ENCODE results near the gene DIPK1B. TPM values are rescaled to one million over a fixed set of nuclear protein-coding genes. Genes with fewer than 3 reads are reported as not detected.

Gene DIPK1B
- total and polyA plus RNA-seq, 2 experiments from 2014 or later, result 18.7 to 60.0 TPM

GRCh38 chr9:136686534-136686793 is 25.9 kb upstream of the DIPK1B start (continued):
- TF ChIP-seq ETS1 (IDR thresholded peaks at IDR 0.05) (no peak), ZNF331 (CRISPR knock-in tag; IDR thresholded peaks at IDR 0.05; ENCODE audit: low read depth) (no peak), CREB1 (CRISPR knock-in tag; IDR thresholded peaks at IDR 0.05; ENCODE audit: low read depth) (no peak), NANOG (IDR thresholded peaks at IDR 0.05; ENCODE audit: borderline replicate concordance) (no peak), POLR2AphosphoS5 (IDR thresholded peaks at IDR 0.05; ENCODE audit: low read depth) (no peak)
- TF ChIP-seq, protein P1, sequence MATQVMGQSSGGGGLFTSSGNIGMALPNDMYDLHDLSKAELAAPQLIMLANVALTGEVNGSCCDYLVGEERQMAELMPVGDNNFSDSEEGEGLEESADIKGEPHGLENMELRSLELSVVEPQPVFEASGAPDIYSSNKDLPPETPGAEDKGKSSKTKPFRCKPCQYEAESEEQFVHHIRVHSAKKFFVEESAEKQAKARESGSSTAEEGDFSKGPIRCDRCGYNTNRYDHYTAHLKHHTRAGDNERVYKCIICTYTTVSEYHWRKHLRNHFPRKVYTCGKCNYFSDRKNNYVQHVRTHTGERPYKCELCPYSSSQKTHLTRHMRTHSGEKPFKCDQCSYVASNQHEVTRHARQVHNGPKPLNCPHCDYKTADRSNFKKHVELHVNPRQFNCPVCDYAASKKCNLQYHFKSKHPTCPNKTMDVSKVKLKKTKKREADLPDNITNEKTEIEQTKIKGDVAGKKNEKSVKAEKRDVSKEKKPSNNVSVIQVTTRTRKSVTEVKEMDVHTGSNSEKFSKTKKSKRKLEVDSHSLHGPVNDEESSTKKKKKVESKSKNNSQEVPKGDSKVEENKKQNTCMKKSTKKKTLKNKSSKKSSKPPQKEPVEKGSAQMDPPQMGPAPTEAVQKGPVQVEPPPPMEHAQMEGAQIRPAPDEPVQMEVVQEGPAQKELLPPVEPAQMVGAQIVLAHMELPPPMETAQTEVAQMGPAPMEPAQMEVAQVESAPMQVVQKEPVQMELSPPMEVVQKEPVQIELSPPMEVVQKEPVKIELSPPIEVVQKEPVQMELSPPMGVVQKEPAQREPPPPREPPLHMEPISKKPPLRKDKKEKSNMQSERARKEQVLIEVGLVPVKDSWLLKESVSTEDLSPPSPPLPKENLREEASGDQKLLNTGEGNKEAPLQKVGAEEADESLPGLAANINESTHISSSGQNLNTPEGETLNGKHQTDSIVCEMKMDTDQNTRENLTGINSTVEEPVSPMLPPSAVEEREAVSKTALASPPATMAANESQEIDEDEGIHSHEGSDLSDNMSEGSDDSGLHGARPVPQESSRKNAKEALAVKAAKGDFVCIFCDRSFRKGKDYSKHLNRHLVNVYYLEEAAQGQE (IDR thresholded peaks at IDR 0.05; ENCODE audit: unreplicated experiment), result no peak
- TF ChIP-seq, protein P2, sequence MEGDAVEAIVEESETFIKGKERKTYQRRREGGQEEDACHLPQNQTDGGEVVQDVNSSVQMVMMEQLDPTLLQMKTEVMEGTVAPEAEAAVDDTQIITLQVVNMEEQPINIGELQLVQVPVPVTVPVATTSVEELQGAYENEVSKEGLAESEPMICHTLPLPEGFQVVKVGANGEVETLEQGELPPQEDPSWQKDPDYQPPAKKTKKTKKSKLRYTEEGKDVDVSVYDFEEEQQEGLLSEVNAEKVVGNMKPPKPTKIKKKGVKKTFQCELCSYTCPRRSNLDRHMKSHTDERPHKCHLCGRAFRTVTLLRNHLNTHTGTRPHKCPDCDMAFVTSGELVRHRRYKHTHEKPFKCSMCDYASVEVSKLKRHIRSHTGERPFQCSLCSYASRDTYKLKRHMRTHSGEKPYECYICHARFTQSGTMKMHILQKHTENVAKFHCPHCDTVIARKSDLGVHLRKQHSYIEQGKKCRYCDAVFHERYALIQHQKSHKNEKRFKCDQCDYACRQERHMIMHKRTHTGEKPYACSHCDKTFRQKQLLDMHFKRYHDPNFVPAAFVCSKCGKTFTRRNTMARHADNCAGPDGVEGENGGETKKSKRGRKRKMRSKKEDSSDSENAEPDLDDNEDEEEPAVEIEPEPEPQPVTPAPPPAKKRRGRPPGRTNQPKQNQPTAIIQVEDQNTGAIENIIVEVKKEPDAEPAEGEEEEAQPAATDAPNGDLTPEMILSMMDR (conservative IDR thresholded peaks at IDR 0.05; ENCODE audit: low read depth in 2 of 2), result no peak

DNA sequence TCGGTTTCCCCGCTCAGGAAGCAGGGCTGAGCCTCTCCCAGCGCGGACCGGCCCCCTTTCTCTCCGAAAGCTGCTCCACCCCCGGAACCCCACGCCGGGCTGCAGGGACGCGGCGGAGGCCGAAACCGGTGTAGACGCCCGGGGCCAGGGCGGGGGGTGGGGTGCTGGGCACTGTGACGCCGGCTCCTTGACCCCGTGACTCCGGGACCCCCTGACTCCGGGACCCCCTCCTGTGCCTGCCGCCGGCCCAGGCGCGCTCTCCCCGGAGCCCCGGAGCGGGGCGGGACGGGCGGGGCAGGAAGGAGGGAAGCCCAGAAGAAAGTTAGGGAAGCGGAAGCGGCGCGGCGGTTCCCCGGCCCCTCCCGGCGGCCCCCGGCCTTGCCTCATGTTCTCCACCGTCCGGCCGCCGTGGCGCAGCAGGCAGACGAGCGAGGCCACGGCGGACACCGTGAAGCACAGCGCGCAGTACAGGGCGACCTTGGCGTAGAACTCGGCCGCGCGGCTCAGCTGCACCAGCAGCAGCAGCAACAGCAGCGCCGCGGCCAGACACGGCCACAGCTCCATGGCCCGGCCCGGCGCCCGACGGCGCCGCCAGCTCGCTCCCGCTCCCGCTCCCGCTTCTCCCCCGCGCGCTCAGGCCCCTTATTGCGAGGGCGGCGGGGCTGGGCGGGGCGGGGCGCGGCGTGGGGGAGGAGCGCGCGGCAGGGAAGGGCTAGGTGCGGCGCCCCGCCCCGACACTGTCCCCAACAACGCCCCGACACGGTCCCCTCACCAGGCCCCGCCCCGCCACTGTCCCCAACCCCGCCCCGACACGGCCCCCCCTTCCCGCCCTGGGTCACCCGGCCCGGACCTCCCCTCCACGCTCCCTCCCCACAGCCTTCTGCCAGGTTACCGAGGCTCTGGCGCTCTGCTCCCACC is 25.3 kb upstream of the DIPK1B start, which contains the start of gene AGPAT2:
Gene AGPAT2, minus strand, starts transcription at position 664 of the 918 bp plus-strand sequence. Its CDS starts 100 bp downstream, at position 564.
- peak within 1 kb of the TSS; percentile 94 for H3K4me2 ChIP-seq
- ATAC-seq, result peak; percentile 30
- peak within 1 kb of the TSS; percentile 80 for H3K4me3 Mint-ChIP-seq
- H3F3A ChIP-seq (replicated peaks; ENCODE audit: low read depth), result 0 out of 2 replicates have a peak, but pooled peaks cover 3% of the 10 kb centered on the region
- no peaks in the 10 kb centered on the region for H3K9me3 Mint-ChIP-seq
- DNase-seq (ENCODE audit: low spot score), result peak; percentile 57
- no peaks in the 10 kb centered on the region for H4K20me1 ChIP-seq (replicated peaks; ENCODE audit: insufficient read depth)
- no peak within 1 kb of the TSS for H3K27ac ChIP-seq (ENCODE audit: low read depth)
- peaks cover 22% of the 10 kb centered on the region for H3K27me3 Mint-ChIP-seq (ENCODE audit: insufficient read depth, low read depth, poor library complexity)
- peaks cover 10% of the 10 kb centered on the region; the same call in 1 of the 2 replicates for H3K79me2 ChIP-seq (replicated peaks; ENCODE audit: insufficient read depth)
- no peaks in the 10 kb centered on the region; the same call in 1 of the 2 replicates for H3K4me1 ChIP-seq (ENCODE audit: insufficient read depth)
- H3K4me1 Mint-ChIP-seq, result peaks cover 9% of the 10 kb centered on the region; the same call in 2 of the 3 replicates
- H3K27ac Mint-ChIP-seq, result no peak within 1 kb of the TSS
- H3K4me3 ChIP-seq, result peak within 1 kb of the TSS; percentile 75
- H3K9me2 ChIP-seq (ENCODE audit: insufficient read depth), result no peaks in the 10 kb centered on the region
- no peaks in the 10 kb centered on the region for H3K36me3 Mint-ChIP-seq (ENCODE audit: low read depth)
- peak within 1 kb of the TSS; percentile 92 for H2AFZ ChIP-seq
- no peaks in the 10 kb centered on the region for H3K36me3 ChIP-seq (ENCODE audit: insufficient read depth)
- TF ChIP-seq STAT1 (IDR thresholded peaks at IDR 0.05; ENCODE audit: unreplicated experiment) (no peak), POLR2AphosphoS5 (IDR thresholded peaks at IDR 0.05; ENCODE audit: low read depth) (peak; percentile 62; the same call in 1 of the 2 replicates), ZNF331 (CRISPR knock-in tag; IDR thresholded peaks at IDR 0.05; ENCODE audit: low read depth) (no peak)
- no peaks in the 10 kb centered on the region for H3K27me3 ChIP-seq (ENCODE audit: insufficient read depth)

Measured in GM23338 (cell line).